Measurements from ENCODE around the gene ATRNL1. TPM values are rescaled to one million over a fixed set of nuclear protein-coding genes. Genes with fewer than 3 reads are reported as not detected.
"Not testable (repeated sequence)": the region's sequence is repeated elsewhere in the genome, so short reads cannot be mapped to it uniquely, and the experiment has no call there.

Gene ATRNL1
- total and polyA plus RNA-seq, 2 experiments from 2014 or later: 4.8 to 29.7 TPM

GRCh38 chr10:115207276-115207675 lies 114.1 kb downstream of the ATRNL1 start:
- H3K79me2 ChIP-seq (replicated peaks; ENCODE audit: insufficient read depth); H3K4me1 ChIP-seq (ENCODE audit: insufficient read depth); H3K9me2 ChIP-seq (ENCODE audit: insufficient read depth); H3K4me3 Mint-ChIP-seq; H3K4me2 ChIP-seq; H3K4me3 ChIP-seq; H3K27me3 Mint-ChIP-seq (ENCODE audit: insufficient read depth, low read depth, poor library complexity); H3K36me3 ChIP-seq (ENCODE audit: insufficient read depth); H3K27me3 ChIP-seq (ENCODE audit: insufficient read depth); ATAC-seq; H3K9me3 Mint-ChIP-seq; H4K20me1 ChIP-seq (replicated peaks; ENCODE audit: insufficient read depth); H3F3A ChIP-seq (replicated peaks; ENCODE audit: low read depth); H3K4me1 Mint-ChIP-seq; H3K36me3 Mint-ChIP-seq (ENCODE audit: low read depth); H3K27ac ChIP-seq (ENCODE audit: low read depth); H2AFZ ChIP-seq; DNase-seq (ENCODE audit: low spot score); H3K27ac Mint-ChIP-seq: not testable (repeated sequence)

- no peak overlapping the region for H3K4me3 ChIP-seq
- ATAC-seq: no peak
- peaks cover 2% of the 10 kb centered on the region for H3K27me3 Mint-ChIP-seq (ENCODE audit: insufficient read depth, low read depth, poor library complexity)
- H3K4me3 Mint-ChIP-seq: no peak overlapping the region
- no peaks in the 10 kb centered on the region for H3K79me2 ChIP-seq (replicated peaks; ENCODE audit: insufficient read depth)
- H3K27ac Mint-ChIP-seq: no peak overlapping the region
- no peaks in the 10 kb centered on the region for H3F3A ChIP-seq (replicated peaks; ENCODE audit: low read depth)
- no peak for DNase-seq (ENCODE audit: low spot score)
- H3K36me3 Mint-ChIP-seq (ENCODE audit: low read depth): no peaks in the 10 kb centered on the region
- no peaks in the 10 kb centered on the region for H3K9me3 Mint-ChIP-seq
- H2AFZ ChIP-seq: no peak overlapping the region
- no peaks in the 10 kb centered on the region for H3K36me3 ChIP-seq (ENCODE audit: insufficient read depth)
- H3K27me3 ChIP-seq (ENCODE audit: insufficient read depth): no peaks in the 10 kb centered on the region
- H3K27ac ChIP-seq (ENCODE audit: low read depth): no peak overlapping the region
- no peaks in the 10 kb centered on the region for H3K4me1 Mint-ChIP-seq
- H4K20me1 ChIP-seq (replicated peaks; ENCODE audit: insufficient read depth): no peaks in the 10 kb centered on the region
- no peaks in the 10 kb centered on the region for H3K4me1 ChIP-seq (ENCODE audit: insufficient read depth)
- no peaks in the 10 kb centered on the region for H3K9me2 ChIP-seq (ENCODE audit: insufficient read depth)
- TF ChIP-seq REST (IDR thresholded peaks at IDR 0.05; ENCODE audit: unreplicated experiment): no peak
- no peak for TF ChIP-seq CTCF (conservative IDR thresholded peaks at IDR 0.05; ENCODE audit: low read depth in 2 of 2)
- TF ChIP-seq POLR2AphosphoS5 (IDR thresholded peaks at IDR 0.05; ENCODE audit: low read depth): no peak
- TF ChIP-seq EZH2phosphoT487 (IDR thresholded peaks at IDR 0.05; ENCODE audit: unreplicated experiment): no peak
- no peak for TF ChIP-seq ETS1 (IDR thresholded peaks at IDR 0.05)
- TF ChIP-seq STAT1 (IDR thresholded peaks at IDR 0.05; ENCODE audit: unreplicated experiment): no peak
- H3K4me2 ChIP-seq: no peak overlapping the region
These were observed 116.0 kb downstream of the ATRNL1 start for GRCh38 chr10:115209133-115209532.

All from GM23338 (cell line).